GM12801 (cell line): ENCODE results near the gene DSCAML1.

ENCODE experiments used
- CTCF ChIP-seq: IDR thresholded peaks from one replicate; pipeline ENCODE4 v1.5.1; 2011; ENCODE audit warnings: control low read depth; ENCODE audit not compliant: insufficient read length; ENCODE audit errors: extremely low read depth

Gene DSCAML1

DNA sequence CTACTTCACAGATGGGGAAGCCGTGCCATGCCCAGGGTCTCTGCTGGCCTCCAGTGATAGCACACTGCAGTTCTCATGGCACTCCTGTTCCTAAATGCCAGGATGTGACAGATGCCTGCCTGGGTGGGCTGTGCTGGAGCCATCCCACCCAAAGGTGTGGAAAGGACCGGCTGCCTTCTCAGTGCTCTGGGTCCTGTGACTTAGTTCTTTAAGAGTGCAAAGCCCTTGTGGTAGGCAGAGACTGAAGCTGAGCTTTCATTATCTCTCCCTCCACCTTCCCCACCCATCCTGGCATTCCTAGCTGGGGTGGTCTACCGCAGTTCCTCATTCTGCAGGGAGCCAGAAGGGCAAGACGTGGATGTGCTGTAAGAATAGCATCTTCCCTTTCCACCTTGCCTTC is 319.3 kb downstream of the DSCAML1 start:
- no peak for TF ChIP-seq CTCF

- TF ChIP-seq CTCF = no peak
Measured at GRCh38 chr11:117476531-117477142, 320.4 kb downstream of the DSCAML1 start.

DNA sequence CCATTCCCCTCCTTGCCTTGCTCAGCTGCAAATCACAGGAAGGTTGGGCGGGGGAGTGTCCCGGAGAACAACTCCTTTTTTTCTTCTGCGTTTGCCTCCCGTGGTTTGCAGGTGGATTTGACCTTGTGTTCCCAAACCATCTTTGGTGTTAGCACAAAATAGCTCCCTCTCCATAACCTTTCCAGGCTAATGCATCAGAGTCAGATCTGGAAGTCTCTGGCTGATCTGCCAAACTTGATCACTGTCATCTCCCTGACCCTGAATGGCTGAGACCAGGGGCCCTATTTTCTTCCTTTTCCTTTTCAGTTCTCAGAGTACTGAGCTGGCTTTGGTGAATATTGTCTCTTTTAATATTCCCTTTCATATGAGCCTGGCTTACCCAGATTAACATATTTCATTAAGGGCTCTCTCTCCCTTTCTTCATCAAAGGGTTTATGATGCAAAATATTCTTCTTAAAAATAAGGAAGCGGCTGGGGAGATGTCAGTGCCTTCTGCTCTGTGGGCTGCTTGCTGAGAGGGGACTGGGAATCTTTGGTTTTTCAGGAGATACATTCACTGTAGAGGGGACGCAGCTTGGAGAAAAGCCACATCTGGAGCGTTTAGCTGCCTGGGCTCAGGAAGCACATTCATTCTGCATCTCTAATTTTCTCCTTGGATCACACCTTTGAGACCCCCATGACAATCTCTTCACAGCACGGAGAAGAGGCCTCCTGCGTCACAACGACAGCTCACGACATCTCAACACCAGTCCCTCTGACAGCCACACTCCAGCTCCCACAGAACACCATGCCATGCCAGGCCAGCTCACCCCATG is 321.1 kb downstream of the DSCAML1 start:
- TF ChIP-seq CTCF = no peak

DNA sequence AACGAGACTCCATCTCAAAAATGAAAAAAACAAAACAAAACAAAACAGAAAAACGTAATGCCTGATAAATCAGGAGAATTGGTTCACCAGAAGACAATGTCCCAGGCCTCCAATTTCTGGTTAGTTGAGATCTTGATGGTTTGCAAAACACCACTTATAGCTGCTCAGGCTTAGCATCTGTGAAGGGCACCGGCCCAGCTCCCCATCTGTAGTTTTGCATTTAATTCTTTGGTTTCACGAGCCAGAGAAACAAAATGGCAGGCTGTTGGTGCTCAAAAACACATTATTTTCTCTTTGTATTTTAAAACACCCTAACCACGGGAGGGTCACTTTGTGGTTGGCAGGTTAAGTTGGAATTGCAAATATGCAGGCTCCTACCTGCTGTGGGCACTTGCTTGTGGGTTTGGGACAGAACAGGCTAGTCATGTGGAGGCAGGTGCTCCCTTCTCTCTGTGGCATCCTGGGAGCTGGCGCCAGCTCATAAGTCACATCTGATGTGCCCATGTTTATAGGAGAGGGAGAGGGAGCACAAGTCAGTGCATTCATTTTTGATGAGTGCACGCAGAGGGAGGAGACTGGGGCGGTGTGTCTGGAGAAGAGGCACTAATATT is 323.4 kb downstream of the DSCAML1 start:
- TF ChIP-seq CTCF = no peak

DNA sequence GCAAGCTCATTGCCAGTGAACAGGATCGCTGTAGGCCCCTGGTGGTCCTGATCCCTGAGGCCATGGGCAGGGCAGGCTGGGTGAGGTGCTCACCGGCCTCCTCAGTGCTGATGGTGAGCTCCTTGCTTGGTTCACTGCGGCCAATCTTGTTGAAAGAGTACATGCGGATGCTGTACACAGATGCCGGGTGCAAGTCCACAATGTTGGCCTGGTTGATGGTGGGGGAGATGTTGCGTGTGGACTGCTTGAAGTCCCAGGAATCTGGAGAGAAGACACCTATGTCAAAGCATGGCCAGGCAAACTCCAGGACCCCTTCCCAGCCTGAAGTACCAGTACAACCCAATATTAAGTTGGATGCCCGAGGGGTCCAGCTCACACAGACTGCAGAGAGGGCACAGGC is 325.2 kb downstream of the DSCAML1 start:
- no peak for TF ChIP-seq CTCF

DNA sequence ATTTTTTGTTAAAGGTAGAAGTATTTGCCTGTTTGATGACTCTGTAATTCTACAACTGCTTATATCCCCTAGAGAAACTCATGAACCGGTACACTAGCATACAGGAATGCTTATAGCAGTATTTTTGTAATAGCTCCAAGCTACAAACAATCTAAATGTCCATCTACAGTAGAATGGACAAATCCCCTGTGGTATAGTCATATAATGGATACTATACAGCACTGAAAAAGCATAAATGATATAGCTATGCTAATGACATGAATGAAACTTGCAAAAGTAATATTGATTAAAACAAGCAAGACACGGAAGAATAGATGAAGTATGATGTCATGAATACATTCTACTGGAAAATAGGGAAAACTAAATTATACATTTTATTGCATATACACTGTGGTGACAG is 326.4 kb downstream of the DSCAML1 start:
- TF ChIP-seq CTCF = no peak

- TF ChIP-seq CTCF = no peak
Measured at GRCh38 chr11:117468888-117469287, 328.1 kb downstream of the DSCAML1 start.
